H9 (cell line): ENCODE results near the gene ASPSCR1. TPM values are rescaled to one million over a fixed set of nuclear protein-coding genes. Genes with fewer than 3 reads are reported as not detected.

Experiments
- DNase-seq: peaks from one replicate; pipeline ENCODE4 v3.0.0-alpha.2; 2017
- H2AFZ ChIP-seq: one replicate; pipeline ENCODE4 v1.6.1; 2013; ENCODE audit warnings: mild to moderate bottlenecking, low read length, control low read depth, moderate library complexity
- H2AK5ac ChIP-seq: 2 replicates; pipeline ENCODE4 v1.6.1; 2013; ENCODE audit warnings: low read length, control low read depth, mixed read lengths; ENCODE audit not compliant: insufficient read length
- H2BK120ac ChIP-seq: one replicate; pipeline ENCODE4 v1.6.1; 2013; ENCODE audit warnings: low read depth, mild to moderate bottlenecking, low read length, control low read depth, inconsistent platforms; ENCODE audit not compliant: poor library complexity, severe bottlenecking
- H2BK12ac ChIP-seq: 2 replicates; pipeline ENCODE4 v1.6.1; 2013; ENCODE audit warnings: low read length, control low read depth, mixed read lengths, low read depth; ENCODE audit not compliant: insufficient read length
- H2BK15ac ChIP-seq: 2 replicates; pipeline ENCODE4 v1.6.1; 2013; ENCODE audit warnings: low read depth, low read length, control low read depth
- H2BK20ac ChIP-seq: one replicate; pipeline ENCODE4 v1.6.1; 2013; ENCODE audit warnings: low read depth, mild to moderate bottlenecking, low read length, control low read depth, inconsistent platforms; ENCODE audit not compliant: poor library complexity, severe bottlenecking
- H2BK5ac ChIP-seq: 2 replicates; pipeline ENCODE4 v1.6.1; 2013; ENCODE audit warnings: low read length, control low read depth, mixed read lengths; ENCODE audit not compliant: insufficient read length
- H3K14ac ChIP-seq: 2 replicates; pipeline ENCODE4 v1.6.1; 2013; ENCODE audit warnings: low read length, control low read depth; ENCODE audit not compliant: insufficient read depth
- H3K18ac ChIP-seq: 2 replicates; pipeline ENCODE4 v1.6.1; 2013; ENCODE audit warnings: low read depth, mild to moderate bottlenecking, mixed read lengths, low read length, control low read depth; ENCODE audit not compliant: insufficient read length
- H3K23ac ChIP-seq: 2 replicates; pipeline ENCODE4 v1.6.1; 2013; ENCODE audit warnings: low read length, control low read depth, mixed read lengths, low read depth; ENCODE audit not compliant: insufficient read length
- H3K23me2 ChIP-seq: 2 replicates; pipeline ENCODE4 v1.6.1; 2013; ENCODE audit warnings: low read depth, mild to moderate bottlenecking, mixed read lengths, low read length, control low read depth; ENCODE audit not compliant: insufficient read length, poor library complexity, severe bottlenecking
- H3K27ac ChIP-seq: 2 replicates; pipeline ENCODE4 v1.5.1; 2013; ENCODE audit warnings: low read length, control low read depth, mixed read lengths, low read depth; ENCODE audit not compliant: insufficient read length
- H3K27me3 ChIP-seq: 2 replicates; pipeline ENCODE4 v1.6.1; 2013; ENCODE audit warnings: low read length, control low read depth, inconsistent platforms; ENCODE audit not compliant: insufficient read depth
- H3K4ac ChIP-seq: 2 replicates; pipeline ENCODE4 v1.6.1; 2013; ENCODE audit warnings: low read depth, mild to moderate bottlenecking, control low read depth, inconsistent platforms, low read length, moderate library complexity
- H3K4me1 ChIP-seq: 2 replicates; pipeline ENCODE4 v1.6.1; 2013; ENCODE audit warnings: low read length, control low read depth, inconsistent platforms; ENCODE audit not compliant: insufficient read depth
- H3K4me2 ChIP-seq: 2 replicates; pipeline ENCODE4 v1.6.1; 2013; ENCODE audit warnings: low read length, control low read depth, mixed read lengths; ENCODE audit not compliant: insufficient read length, insufficient read depth
- H3K56ac ChIP-seq: 2 replicates; pipeline ENCODE4 v1.6.1; 2013; ENCODE audit warnings: low read depth, mild to moderate bottlenecking, mixed read lengths, low read length, control low read depth; ENCODE audit not compliant: insufficient read length
- H3K79me1 ChIP-seq: 2 replicates; pipeline ENCODE4 v1.6.1; 2013; ENCODE audit warnings: low read depth, mild to moderate bottlenecking, moderate library complexity, low read length, control low read depth, inconsistent platforms; ENCODE audit not compliant: insufficient read depth, poor library complexity, severe bottlenecking
- H3K79me2 ChIP-seq: 2 replicates; pipeline ENCODE4 v1.6.1; 2013; ENCODE audit warnings: low read length, control low read depth, inconsistent platforms; ENCODE audit not compliant: insufficient read depth
- H3K9ac ChIP-seq: 2 replicates; pipeline ENCODE4 v1.6.1; 2013; ENCODE audit warnings: low read length, control low read depth, mixed read lengths; ENCODE audit not compliant: insufficient read length; ENCODE audit errors: extremely low read depth
- H3K9me3 ChIP-seq: one replicate; pipeline ENCODE4 v1.6.1; 2013; ENCODE audit warnings: low read depth, low read length, inconsistent platforms; ENCODE audit not compliant: control insufficient read depth
- H3T11ph ChIP-seq: one replicate; pipeline ENCODE4 v1.6.1; 2013; ENCODE audit warnings: mild to moderate bottlenecking, low read length, control low read depth, inconsistent platforms
- H4K20me1 ChIP-seq: one replicate; pipeline ENCODE4 v1.6.1; 2013; ENCODE audit not compliant: control insufficient read depth, insufficient read length, insufficient read depth
- H4K5ac ChIP-seq: 2 replicates; pipeline ENCODE4 v1.6.1; 2013; ENCODE audit warnings: low read depth, mild to moderate bottlenecking, mixed read lengths, low read length, control low read depth; ENCODE audit not compliant: insufficient read length
- H4K8ac ChIP-seq: replicated peaks from 2 replicates; pipeline ENCODE4 v1.6.1; 2013; ENCODE audit warnings: low read length, control low read depth, mixed read lengths, low read depth; ENCODE audit not compliant: insufficient read length
- H4K91ac ChIP-seq: 2 replicates; pipeline ENCODE4 v1.6.1; 2013; ENCODE audit warnings: low read depth, mild to moderate bottlenecking, moderate library complexity, mixed read lengths, low read length, control low read depth; ENCODE audit not compliant: insufficient read length
- H3K27ac Mint-ChIP-seq, 3 experiments: 2 replicates in 2 of 3; 3 replicates in 1 of 3; pipeline ENCODE4 v1.8.0; 2020 to 2021; ENCODE audit warnings: mixed read lengths in 3 of 3, mild to moderate bottlenecking in 1 of 3, moderate library complexity in 1 of 3
- H3K27me3 Mint-ChIP-seq: 2 replicates; pipeline ENCODE4 v1.8.0; 2021; ENCODE audit warnings: low read depth, mild to moderate bottlenecking, moderate library complexity, mixed read lengths
- H3K36me3 Mint-ChIP-seq, 3 experiments: 2 replicates in 2 of 3; 3 replicates in 1 of 3; pipeline ENCODE4 v1.8.0; 2020 to 2021; ENCODE audit warnings: low read depth in 3 of 3, mixed read lengths in 3 of 3; ENCODE audit not compliant: insufficient read depth in 1 of 3
- H3K4me1 Mint-ChIP-seq, 2 experiments: 2 replicates each; pipeline ENCODE4 v1.8.0; 2020; ENCODE audit warnings: mixed read lengths in 2 of 2
- H3K4me3 Mint-ChIP-seq, 2 experiments: 2 replicates in 1 of 2; 3 replicates in 1 of 2; pipeline ENCODE4 v1.8.0; 2020 to 2021; ENCODE audit warnings: mild to moderate bottlenecking in 2 of 2, mixed read lengths in 2 of 2, moderate library complexity in 1 of 2
- H3K9me3 Mint-ChIP-seq, 2 experiments: 2 replicates in 1 of 2; 3 replicates in 1 of 2; pipeline ENCODE4 v1.8.0; 2020; ENCODE audit warnings: mild to moderate bottlenecking in 2 of 2, mixed read lengths in 2 of 2, moderate library complexity in 1 of 2
- WGBS: extraction: QIAGEN DNeasy Blood & Tissue Kit; methylation state at CpG from one replicate; pipeline ENCODE4 v1.1.7; 2013; ENCODE audit warnings: missing lambda C conversion rate, low lambda C conversion rate, mixed read lengths; ENCODE audit not compliant: insufficient read length; ENCODE audit errors: extremely low coverage; 5-methylcytosine and 5-hydroxymethylcytosine counted together
- total RNA-seq: library from RNA; stranded (reverse); gene quantifications from 2 replicates; pipeline ENCODE4 v1.2.1, GENCODE V29; 2021
- TF ChIP-seq, protein P1 (sequence below): fragments of 200-600 bp; sonication (generic); conservative IDR thresholded peaks from 3 replicates; pipeline ENCODE4 v1.8.0; 2021; ENCODE audit warnings: antibody characterized with exemption, mild to moderate bottlenecking

Gene ASPSCR1
- total RNA-seq, 1 experiment from 2014 or later: 50.9 TPM

DNA sequence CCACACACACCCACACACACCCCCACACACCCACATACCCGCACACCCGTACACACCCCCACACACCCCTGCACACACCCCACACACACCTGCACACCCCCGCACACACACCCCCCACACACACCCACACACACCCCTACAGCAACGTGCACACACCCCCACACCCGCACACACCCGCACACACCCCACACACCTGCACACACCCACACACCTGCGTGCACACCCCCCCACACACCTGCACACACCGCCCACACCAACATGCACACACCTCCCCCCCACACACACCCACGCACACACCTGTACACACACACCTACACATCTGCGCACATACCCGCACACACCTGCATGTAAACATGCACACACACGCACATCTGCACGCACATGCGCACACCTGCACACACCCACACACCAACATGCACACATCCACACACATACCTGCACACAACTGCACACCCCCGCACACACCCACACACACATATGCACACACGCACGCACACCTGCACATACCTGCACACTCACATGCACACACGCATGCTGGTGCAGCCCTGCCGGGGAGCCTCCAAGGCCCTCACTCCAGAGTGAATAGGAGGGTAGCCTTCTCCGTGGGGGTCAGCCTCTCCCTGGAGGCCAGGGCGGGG, 7.5 kb downstream of the ASPSCR1 start:
- Histone ChIP-seq H4K91ac (no peak overlapping the region), H3K4me1 (no peaks in the 10 kb centered on the region), H2BK120ac (no peak overlapping the region), H3K23me2 (no peaks in the 10 kb centered on the region), H3K9me3 (no peaks in the 10 kb centered on the region), H2BK15ac (no peak overlapping the region), H3T11ph (no peak overlapping the region), H3K79me2 (no peaks in the 10 kb centered on the region; the same call in 1 of the 2 replicates), H4K20me1 (no peaks in the 10 kb centered on the region), H2AK5ac (no peak overlapping the region), H3K14ac (no peak overlapping the region), H2BK20ac (no peak overlapping the region), H2AFZ (no peak overlapping the region), H3K27ac (no peak overlapping the region), H3K79me1 (no peaks in the 10 kb centered on the region), H4K5ac (no peak overlapping the region), H3K4ac (no peak overlapping the region), H3K56ac (no peak overlapping the region), H3K9ac (no peak overlapping the region), H3K27me3 (no peaks in the 10 kb centered on the region), H3K4me2 (no peak overlapping the region), H3K23ac (no peak overlapping the region), H3K18ac (no peak overlapping the region), H4K8ac (no peak overlapping the region), H2BK5ac (no peak overlapping the region), H2BK12ac (no peak overlapping the region)
- WGBS: no CpG with 5 or more reads among the region's 21 CpGs
- H3K4me1 Mint-ChIP-seq: no peaks in the 10 kb centered on the region
- peak overlapping the region in 1 of 3 experiments; percentile 18; a peak in 1 of 7 replicates for H3K27ac Mint-ChIP-seq
- no peaks in the 10 kb centered on the region for H3K27me3 Mint-ChIP-seq
- H3K4me3 Mint-ChIP-seq: no peak overlapping the region; a peak in 1 of 5 replicates
- DNase-seq: no peak
- H3K9me3 Mint-ChIP-seq: no peaks in the 10 kb centered on the region; a peak in 1 of 5 replicates
- TF ChIP-seq, protein P1, sequence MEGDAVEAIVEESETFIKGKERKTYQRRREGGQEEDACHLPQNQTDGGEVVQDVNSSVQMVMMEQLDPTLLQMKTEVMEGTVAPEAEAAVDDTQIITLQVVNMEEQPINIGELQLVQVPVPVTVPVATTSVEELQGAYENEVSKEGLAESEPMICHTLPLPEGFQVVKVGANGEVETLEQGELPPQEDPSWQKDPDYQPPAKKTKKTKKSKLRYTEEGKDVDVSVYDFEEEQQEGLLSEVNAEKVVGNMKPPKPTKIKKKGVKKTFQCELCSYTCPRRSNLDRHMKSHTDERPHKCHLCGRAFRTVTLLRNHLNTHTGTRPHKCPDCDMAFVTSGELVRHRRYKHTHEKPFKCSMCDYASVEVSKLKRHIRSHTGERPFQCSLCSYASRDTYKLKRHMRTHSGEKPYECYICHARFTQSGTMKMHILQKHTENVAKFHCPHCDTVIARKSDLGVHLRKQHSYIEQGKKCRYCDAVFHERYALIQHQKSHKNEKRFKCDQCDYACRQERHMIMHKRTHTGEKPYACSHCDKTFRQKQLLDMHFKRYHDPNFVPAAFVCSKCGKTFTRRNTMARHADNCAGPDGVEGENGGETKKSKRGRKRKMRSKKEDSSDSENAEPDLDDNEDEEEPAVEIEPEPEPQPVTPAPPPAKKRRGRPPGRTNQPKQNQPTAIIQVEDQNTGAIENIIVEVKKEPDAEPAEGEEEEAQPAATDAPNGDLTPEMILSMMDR: no peak
- H3K36me3 Mint-ChIP-seq: peaks cover 6 to 60% (median 50%) of the 10 kb centered on the region in 3 experiments
